Astrocyte (in vitro differentiated cells and primary cell): Measurements from ENCODE around the gene STOM. TPM values are rescaled to one million over a fixed set of nuclear protein-coding genes. Genes with fewer than 3 reads are reported as not detected.

Experiments
- DNase-seq: peaks from one replicate; pipeline ENCODE4 v3.0.0-alpha.2; 2010; ENCODE audit warnings: low read depth
- FAIRE-seq: peaks from 2 replicates; lab custom pipeline; 2011; peaks lifted over from hg19 to GRCh38; lab: Jason Lieb, UNC
- H2AFZ ChIP-seq: 2 replicates; pipeline ENCODE4 v1.6.0; 2012; ENCODE audit warnings: low read depth, low read length, inconsistent platforms
- H3K27ac ChIP-seq: 2 replicates; pipeline ENCODE4 v1.5.1; 2011; ENCODE audit warnings: low read depth, low read length, inconsistent platforms
- H3K27me3 ChIP-seq: 2 replicates; pipeline ENCODE4 v1.6.0; 2011; ENCODE audit warnings: low read length, inconsistent platforms; ENCODE audit not compliant: insufficient read depth
- H3K36me3 ChIP-seq: 2 replicates; pipeline ENCODE4 v1.5.1; 2011; ENCODE audit warnings: low read length, inconsistent platforms; ENCODE audit not compliant: insufficient read depth
- H3K4me1 ChIP-seq: 2 replicates; pipeline ENCODE4 v1.5.1; 2011; ENCODE audit warnings: low read length, inconsistent platforms; ENCODE audit not compliant: insufficient read depth
- H3K4me2 ChIP-seq: 2 replicates; pipeline ENCODE4 v1.6.0; 2012; ENCODE audit warnings: low read length, inconsistent platforms
- H3K4me3 ChIP-seq: 2 replicates; pipeline ENCODE4 v1.5.1; 2011; ENCODE audit warnings: low read depth, mild to moderate bottlenecking, low read length, inconsistent platforms; ENCODE audit not compliant: insufficient read depth
- H3K79me2 ChIP-seq: 2 replicates; pipeline ENCODE4 v1.6.0; 2012; ENCODE audit warnings: mild to moderate bottlenecking, low read length, inconsistent platforms; ENCODE audit not compliant: insufficient read depth
- H3K9ac ChIP-seq: 2 replicates; pipeline ENCODE4 v1.6.0; 2012; ENCODE audit warnings: mild to moderate bottlenecking, low read length, inconsistent platforms
- H3K9me3 ChIP-seq: 2 replicates; pipeline ENCODE4 v1.5.1; 2012; ENCODE audit warnings: low read depth, mild to moderate bottlenecking, low read length, inconsistent platforms; ENCODE audit not compliant: insufficient read depth
- H4K20me1 ChIP-seq: 2 replicates; pipeline ENCODE4 v1.6.0; 2012; ENCODE audit warnings: low read length, inconsistent platforms; ENCODE audit not compliant: insufficient read depth
- H3K27ac Mint-ChIP-seq: one replicate; pipeline ENCODE4 v1.8.0; 2021; ENCODE audit warnings: mild to moderate bottlenecking, mixed read lengths; ENCODE audit not compliant: unreplicated experiment
- H3K27me3 Mint-ChIP-seq: one replicate; pipeline ENCODE4 v1.8.0; 2021; ENCODE audit warnings: low read depth, mixed read lengths; ENCODE audit not compliant: unreplicated experiment
- H3K36me3 Mint-ChIP-seq: one replicate; pipeline ENCODE4 v1.8.0; 2021; ENCODE audit warnings: low read depth, mixed read lengths; ENCODE audit not compliant: unreplicated experiment
- H3K4me1 Mint-ChIP-seq: one replicate; pipeline ENCODE4 v1.8.0; 2021; ENCODE audit warnings: low read depth, mixed read lengths; ENCODE audit not compliant: unreplicated experiment
- H3K4me3 Mint-ChIP-seq: one replicate; pipeline ENCODE4 v1.8.0; 2021; ENCODE audit warnings: mild to moderate bottlenecking, moderate library complexity, mixed read lengths; ENCODE audit not compliant: unreplicated experiment
- H3K9me3 Mint-ChIP-seq: one replicate; pipeline ENCODE4 v1.8.0; 2021; ENCODE audit warnings: mild to moderate bottlenecking, mixed read lengths; ENCODE audit not compliant: unreplicated experiment
- EZH2 ChIP-seq: IDR thresholded peaks from 2 replicates; pipeline ENCODE4 v1.6.1; 2012; ENCODE audit warnings: mild to moderate bottlenecking, low read length, inconsistent platforms; ENCODE audit not compliant: insufficient read depth
- total RNA-seq: library from RNA; stranded (reverse); gene quantifications from 2 replicates; pipeline ENCODE4 v1.2.1, GENCODE V29; 2021
- TF ChIP-seq, protein P1 (sequence below): IDR thresholded peaks from 2 replicates; pipeline ENCODE4 v1.5.1; 2011; ENCODE audit warnings: low read depth, mild to moderate bottlenecking, inconsistent platforms, low read length, moderate library complexity; ENCODE audit not compliant: insufficient read depth

STOM gene
- total RNA-seq, 1 donor from 2014 or later = 8.7 TPM

DNA sequence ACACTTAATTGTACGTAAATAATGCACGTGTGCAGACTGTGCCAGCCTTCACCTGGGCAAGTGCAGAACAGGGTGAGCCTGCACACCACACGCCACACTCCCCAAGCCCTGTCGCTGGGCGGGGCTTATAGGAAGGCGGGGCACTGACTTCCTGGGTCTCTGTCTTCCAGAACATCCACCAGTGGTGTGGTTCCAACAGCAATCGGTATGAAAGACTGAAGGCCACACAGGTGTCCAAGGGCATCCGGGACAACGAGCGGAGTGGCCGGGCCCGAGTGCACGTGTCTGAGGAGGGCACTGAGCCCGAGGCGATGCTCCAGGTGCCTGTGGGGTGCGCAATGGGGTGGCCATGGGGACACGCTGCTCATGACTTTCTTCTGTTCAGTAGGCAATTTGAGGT lies 57.9 kb downstream of the STOM start:
- Histone ChIP-seq H3K9me3 (no peaks in the 10 kb centered on the region), H3K36me3 (peaks cover 42% of the 10 kb centered on the region), H3K4me3 (no peak overlapping the region), H2AFZ (no peak overlapping the region), H3K4me2 (no peak overlapping the region), H4K20me1 (no peaks in the 10 kb centered on the region), H3K9ac (no peak overlapping the region), H3K79me2 (no peaks in the 10 kb centered on the region), H3K27ac (no peak overlapping the region), H3K27me3 (no peaks in the 10 kb centered on the region), H3K4me1 (no peaks in the 10 kb centered on the region)
- DNase-seq (no peak), FAIRE-seq (no peak)
- TF ChIP-seq, protein P1, sequence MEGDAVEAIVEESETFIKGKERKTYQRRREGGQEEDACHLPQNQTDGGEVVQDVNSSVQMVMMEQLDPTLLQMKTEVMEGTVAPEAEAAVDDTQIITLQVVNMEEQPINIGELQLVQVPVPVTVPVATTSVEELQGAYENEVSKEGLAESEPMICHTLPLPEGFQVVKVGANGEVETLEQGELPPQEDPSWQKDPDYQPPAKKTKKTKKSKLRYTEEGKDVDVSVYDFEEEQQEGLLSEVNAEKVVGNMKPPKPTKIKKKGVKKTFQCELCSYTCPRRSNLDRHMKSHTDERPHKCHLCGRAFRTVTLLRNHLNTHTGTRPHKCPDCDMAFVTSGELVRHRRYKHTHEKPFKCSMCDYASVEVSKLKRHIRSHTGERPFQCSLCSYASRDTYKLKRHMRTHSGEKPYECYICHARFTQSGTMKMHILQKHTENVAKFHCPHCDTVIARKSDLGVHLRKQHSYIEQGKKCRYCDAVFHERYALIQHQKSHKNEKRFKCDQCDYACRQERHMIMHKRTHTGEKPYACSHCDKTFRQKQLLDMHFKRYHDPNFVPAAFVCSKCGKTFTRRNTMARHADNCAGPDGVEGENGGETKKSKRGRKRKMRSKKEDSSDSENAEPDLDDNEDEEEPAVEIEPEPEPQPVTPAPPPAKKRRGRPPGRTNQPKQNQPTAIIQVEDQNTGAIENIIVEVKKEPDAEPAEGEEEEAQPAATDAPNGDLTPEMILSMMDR = no peak
- no peak for TF ChIP-seq EZH2
- peaks cover 4% of the 10 kb centered on the region for H3K9me3 Mint-ChIP-seq
- H3K27ac Mint-ChIP-seq = no peak overlapping the region
- H3K27me3 Mint-ChIP-seq = no peaks in the 10 kb centered on the region
- H3K4me3 Mint-ChIP-seq = no peak overlapping the region
- no peaks in the 10 kb centered on the region for H3K4me1 Mint-ChIP-seq
- peaks cover 54% of the 10 kb centered on the region for H3K36me3 Mint-ChIP-seq

DNA sequence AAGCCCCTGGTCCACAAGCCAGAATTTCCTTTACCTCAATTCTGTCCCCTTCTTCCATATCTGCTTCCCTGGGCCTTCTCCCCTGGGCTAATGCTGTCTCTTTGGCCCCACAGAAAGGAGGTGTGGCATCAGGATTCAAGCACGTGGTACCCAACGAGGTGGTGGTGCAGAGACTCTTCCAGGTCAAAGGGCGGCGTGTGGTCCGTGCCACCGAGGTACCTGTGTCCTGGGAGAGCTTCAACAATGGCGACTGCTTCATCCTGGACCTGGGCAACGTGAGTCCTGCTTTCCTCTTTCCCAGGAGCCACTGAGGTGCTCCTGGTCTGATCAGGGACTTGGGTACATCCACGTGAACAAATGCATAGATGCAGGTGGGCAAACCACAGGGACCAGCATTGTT lies 59.5 kb downstream of the STOM start:
- no peak overlapping the region for H3K4me3 Mint-ChIP-seq
- H3K4me1 Mint-ChIP-seq = no peaks in the 10 kb centered on the region
- DNase-seq (no peak), FAIRE-seq (no peak)
- Histone ChIP-seq H3K4me2 (no peak overlapping the region), H3K27me3 (no peaks in the 10 kb centered on the region), H3K9ac (no peak overlapping the region), H3K9me3 (no peaks in the 10 kb centered on the region), H3K36me3 (peaks cover 31% of the 10 kb centered on the region), H4K20me1 (no peaks in the 10 kb centered on the region), H3K4me3 (no peak overlapping the region), H3K27ac (no peak overlapping the region), H2AFZ (no peak overlapping the region), H3K4me1 (no peaks in the 10 kb centered on the region), H3K79me2 (no peaks in the 10 kb centered on the region)
- no peak overlapping the region for H3K27ac Mint-ChIP-seq
- peaks cover 46% of the 10 kb centered on the region for H3K36me3 Mint-ChIP-seq
- TF ChIP-seq EZH2 = no peak
- TF ChIP-seq, protein P1 = no peak
- no peaks in the 10 kb centered on the region for H3K27me3 Mint-ChIP-seq
- peaks cover 4% of the 10 kb centered on the region for H3K9me3 Mint-ChIP-seq

DNA sequence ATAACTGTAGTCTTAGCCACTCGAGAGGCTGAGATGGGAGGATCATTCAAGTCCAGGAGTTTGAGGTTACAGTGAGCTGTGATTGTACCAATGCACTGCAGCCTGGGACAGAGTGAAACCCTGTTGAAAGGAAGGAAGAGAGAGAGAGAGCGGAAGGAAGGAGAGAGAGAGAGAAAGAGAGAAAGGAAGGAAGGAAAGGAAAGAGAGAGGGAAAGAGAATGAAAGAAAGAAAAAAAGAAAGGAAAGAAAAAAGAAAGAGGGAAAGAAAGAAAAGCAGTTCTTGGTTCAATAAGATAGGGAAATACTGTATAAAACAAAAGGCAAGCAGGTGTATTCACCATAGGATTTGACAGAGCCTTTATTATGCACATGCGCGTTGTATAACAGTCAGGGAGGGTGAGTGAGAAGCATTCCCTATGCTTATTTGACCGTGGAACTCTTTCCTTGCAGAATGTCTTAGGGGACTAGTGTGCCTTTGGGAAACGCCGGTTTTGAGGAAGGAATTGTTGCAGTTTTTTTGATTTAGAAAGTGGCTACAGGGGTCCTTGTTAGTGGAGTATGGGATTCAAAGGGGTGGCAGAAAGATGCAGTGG lies 60.1 kb downstream of the STOM start:
- FAIRE-seq (no peak), DNase-seq (no peak)
- TF ChIP-seq EZH2 = no peak
- TF ChIP-seq, protein P1 = no peak
- Mint-ChIP-seq H3K27ac (no peak overlapping the region), H3K27me3 (no peaks in the 10 kb centered on the region), H3K4me3 (no peak overlapping the region), H3K9me3 (peaks cover 4% of the 10 kb centered on the region), H3K4me1 (no peaks in the 10 kb centered on the region), H3K36me3 (peaks cover 46% of the 10 kb centered on the region)
- H3K4me3 ChIP-seq = no peak overlapping the region
- no peaks in the 10 kb centered on the region for H3K4me1 ChIP-seq
- no peaks in the 10 kb centered on the region for H4K20me1 ChIP-seq
- H3K9me3 ChIP-seq = no peaks in the 10 kb centered on the region
- peaks cover 35% of the 10 kb centered on the region for H3K36me3 ChIP-seq
- H2AFZ ChIP-seq = no peak overlapping the region
- no peak overlapping the region for H3K4me2 ChIP-seq
- no peak overlapping the region for H3K27ac ChIP-seq
- H3K27me3 ChIP-seq = no peaks in the 10 kb centered on the region
- H3K79me2 ChIP-seq = no peaks in the 10 kb centered on the region
- no peak overlapping the region for H3K9ac ChIP-seq
